ENCODE data around the gene FGFRL1.

GRCh38 chr4:966266-967112 is 44.9 kb upstream of the FGFRL1 start:
- TF ChIP-seq REST (IDR thresholded peaks at IDR 0.05; ENCODE audit: low read depth) (no peak), EP300 (IDR thresholded peaks at IDR 0.05; ENCODE audit: borderline replicate concordance) (no peak), CREB1 (IDR thresholded peaks at IDR 0.05; ENCODE audit: low read depth) (no peak), USF1 (IDR thresholded peaks at IDR 0.05) (no peak), MAX (IDR thresholded peaks at IDR 0.05) (no peak), TEAD4 (IDR thresholded peaks at IDR 0.05) (no peak)
